Measurements from ENCODE around the gene DNM1L. TPM values are rescaled to one million over a fixed set of nuclear protein-coding genes. Genes with fewer than 3 reads are reported as not detected.

DNM1L gene
- total RNA-seq, 4 donors from 2014 or later: 22.2 to 45.1 (median 28.4) TPM

- intact Hi-C loops (cut with DNase I; ENCODE audit: low total_unique reads): no loop called here
- no peak overlapping the region for H3K4me3 ChIP-seq (ENCODE audit: low read depth, poor library complexity, severe bottlenecking)
- no peak for DNase-seq (ENCODE audit: low spot score in 2 of 2)
- TF ChIP-seq, protein P1, sequence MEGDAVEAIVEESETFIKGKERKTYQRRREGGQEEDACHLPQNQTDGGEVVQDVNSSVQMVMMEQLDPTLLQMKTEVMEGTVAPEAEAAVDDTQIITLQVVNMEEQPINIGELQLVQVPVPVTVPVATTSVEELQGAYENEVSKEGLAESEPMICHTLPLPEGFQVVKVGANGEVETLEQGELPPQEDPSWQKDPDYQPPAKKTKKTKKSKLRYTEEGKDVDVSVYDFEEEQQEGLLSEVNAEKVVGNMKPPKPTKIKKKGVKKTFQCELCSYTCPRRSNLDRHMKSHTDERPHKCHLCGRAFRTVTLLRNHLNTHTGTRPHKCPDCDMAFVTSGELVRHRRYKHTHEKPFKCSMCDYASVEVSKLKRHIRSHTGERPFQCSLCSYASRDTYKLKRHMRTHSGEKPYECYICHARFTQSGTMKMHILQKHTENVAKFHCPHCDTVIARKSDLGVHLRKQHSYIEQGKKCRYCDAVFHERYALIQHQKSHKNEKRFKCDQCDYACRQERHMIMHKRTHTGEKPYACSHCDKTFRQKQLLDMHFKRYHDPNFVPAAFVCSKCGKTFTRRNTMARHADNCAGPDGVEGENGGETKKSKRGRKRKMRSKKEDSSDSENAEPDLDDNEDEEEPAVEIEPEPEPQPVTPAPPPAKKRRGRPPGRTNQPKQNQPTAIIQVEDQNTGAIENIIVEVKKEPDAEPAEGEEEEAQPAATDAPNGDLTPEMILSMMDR (IDR thresholded peaks at IDR 0.05): no peak
- TF ChIP-seq POLR2A (IDR thresholded peaks at IDR 0.05): no peak
- 94 to 100% methylated on average over 1 of the region's 1 CpG for WGBS, 2 donors
These were observed 7.2 kb downstream of the DNM1L start for GRCh38 chr12:32686340-32686739.

DNA sequence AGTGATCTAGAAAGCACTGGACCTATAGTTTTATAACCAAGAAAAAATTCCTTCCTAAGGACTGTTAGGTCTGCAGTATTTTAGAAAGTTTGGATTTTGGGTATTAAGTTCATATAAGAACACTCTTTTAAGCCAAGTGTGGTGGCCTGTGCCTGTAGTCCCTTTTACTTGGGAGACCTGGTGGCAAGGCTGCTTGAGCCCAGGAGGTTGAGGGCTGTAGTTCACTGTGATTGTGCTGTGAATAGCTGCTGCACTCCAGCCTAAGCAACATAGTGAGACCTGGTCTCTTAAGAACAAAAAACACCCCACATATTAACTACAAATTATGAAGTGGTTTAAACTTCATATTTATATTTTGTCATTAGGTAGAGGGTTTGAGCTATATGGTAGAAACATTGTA lies 9.7 kb downstream of the DNM1L start:
- no peak overlapping the region for H3K4me3 ChIP-seq (ENCODE audit: low read depth, poor library complexity, severe bottlenecking)
- intact Hi-C loops (cut with DNase I; ENCODE audit: low total_unique reads): no loop called here
- DNase-seq (ENCODE audit: low spot score in 2 of 2): no peak
- TF ChIP-seq POLR2A (IDR thresholded peaks at IDR 0.05): no peak

DNA sequence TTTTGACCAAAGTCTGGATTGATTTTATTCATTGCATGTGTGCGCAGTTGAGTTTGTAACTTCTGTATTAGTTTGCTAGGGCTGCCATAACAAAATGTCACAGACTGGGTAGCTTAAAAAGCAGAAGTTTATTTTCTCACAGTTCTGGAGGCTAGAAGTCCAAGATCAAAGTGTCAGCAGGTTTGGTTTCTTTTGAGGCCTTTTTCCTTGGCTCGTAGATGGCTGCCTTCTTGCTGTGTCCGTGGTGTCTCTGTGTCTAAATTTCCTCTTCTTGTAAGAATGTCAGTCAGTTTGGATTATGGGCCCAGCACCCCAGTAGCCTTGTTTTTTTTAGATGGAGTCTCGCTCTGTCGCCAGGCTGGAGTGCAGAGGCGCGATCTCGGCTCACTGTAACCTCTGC lies 11.8 kb downstream of the DNM1L start:
- TF ChIP-seq POLR2A (IDR thresholded peaks at IDR 0.05): no peak
- TF ChIP-seq, protein P1 (IDR thresholded peaks at IDR 0.05): no peak
- H3K4me3 ChIP-seq (ENCODE audit: low read depth, poor library complexity, severe bottlenecking): no peak overlapping the region
- intact Hi-C loops (cut with DNase I; ENCODE audit: low total_unique reads): no loop called here
- 86 to 98% methylated on average over 8 of the region's 8 CpGs for WGBS, 2 donors
- no peak for DNase-seq (ENCODE audit: low spot score in 2 of 2)

- DNase-seq (ENCODE audit: low spot score in 2 of 2): no peak
- TF ChIP-seq POLR2A (IDR thresholded peaks at IDR 0.05): no peak
- TF ChIP-seq, protein P1 (IDR thresholded peaks at IDR 0.05): no peak
- intact Hi-C loops (cut with DNase I; ENCODE audit: low total_unique reads): no loop called here
- no peak overlapping the region for H3K4me3 ChIP-seq (ENCODE audit: low read depth, poor library complexity, severe bottlenecking)
- 87 to 88% methylated on average over 1 of the region's 1 CpG for WGBS, 2 donors
These were observed 13.3 kb downstream of the DNM1L start for GRCh38 chr12:32692358-32692757.

GRCh38 chr12:32693036-32693435 lies 13.9 kb downstream of the DNM1L start:
- TF ChIP-seq POLR2A (IDR thresholded peaks at IDR 0.05): no peak
- TF ChIP-seq, protein P1 (IDR thresholded peaks at IDR 0.05): no peak
- no peak for DNase-seq (ENCODE audit: low spot score in 2 of 2)
- intact Hi-C loops (cut with DNase I; ENCODE audit: low total_unique reads): no loop called here
- 95 to 98% methylated on average over 1 of the region's 1 CpG for WGBS, 2 donors
- H3K4me3 ChIP-seq (ENCODE audit: low read depth, poor library complexity, severe bottlenecking): no peak overlapping the region

DNA sequence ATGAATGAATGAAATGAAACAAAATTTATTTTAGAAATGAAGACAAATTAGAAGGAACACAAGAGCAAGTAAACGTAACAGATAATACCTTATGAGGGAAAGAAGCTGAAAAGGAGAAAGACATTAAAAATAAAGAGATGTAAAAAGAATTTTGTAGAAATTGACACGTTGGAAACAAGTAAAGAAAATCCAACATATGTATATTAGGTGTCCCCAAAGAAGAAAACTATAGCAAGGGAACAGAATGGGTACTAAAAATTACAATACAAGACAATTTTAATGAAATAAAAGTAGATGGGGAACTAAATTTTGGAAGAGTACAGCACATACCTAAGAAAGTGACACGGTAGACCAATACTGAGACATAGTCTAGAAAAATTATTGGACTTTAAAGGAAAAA lies 16.7 kb downstream of the DNM1L start:
- no peak overlapping the region for H3K4me3 ChIP-seq (ENCODE audit: low read depth, poor library complexity, severe bottlenecking)
- 98 to 99% methylated on average over 3 of the region's 3 CpGs for WGBS, 2 donors
- DNase-seq (ENCODE audit: low spot score in 2 of 2): no peak
- TF ChIP-seq, protein P1 (IDR thresholded peaks at IDR 0.05): no peak
- TF ChIP-seq POLR2A (IDR thresholded peaks at IDR 0.05): no peak
- intact Hi-C loops (cut with DNase I; ENCODE audit: low total_unique reads): no loop called here

Measured in lower leg skin (tissue), 4 donors.